OCI-LY7 (cell line): ENCODE data around the gene RBM44. TPM values are rescaled to one million over a fixed set of nuclear protein-coding genes. Genes with fewer than 3 reads are reported as not detected.

Source experiments
- BruUV-seq: library from RNA; stranded (reverse); fragments of 400-500 nt; replicated peaks from 2 replicates; lab custom pipeline; 2021; lab: Mats Ljungman, UMichigan
- CTCF ChIA-PET: fragments of 300-600 bp; sonication (Branson Sonifier 250); formaldehyde crosslinking; loops from one replicate; lab custom pipeline; 2022; ENCODE audit warnings: antibody characterized with exemption; ENCODE audit not compliant: unreplicated experiment; lab: Charles Lee
- POLR2A ChIA-PET: fragments of 300-600 bp; sonication (Branson Sonifier 250); formaldehyde crosslinking; loops from one replicate; lab custom pipeline; 2022; ENCODE audit warnings: antibody characterized with exemption; lab: Charles Lee
- DNase-seq: peaks from one replicate; pipeline ENCODE4 v3.0.0-alpha.2; 2015; ENCODE audit warnings: low spot score
- H2AFZ ChIP-seq: fragments of 200-600 bp; sonication (generic), shearing (Covaris generic); 2 replicates; pipeline ENCODE4 v1.6.1; 2014; ENCODE audit warnings: mild to moderate bottlenecking, antibody characterized with exemption, low read length, moderate library complexity
- H3K27ac ChIP-seq: fragments of 200-600 bp; sonication (generic); 2 replicates; pipeline ENCODE4 v1.5.1; 2014; ENCODE audit warnings: mixed run types, low read depth, mild to moderate bottlenecking, moderate library complexity, low read length, inconsistent platforms; ENCODE audit not compliant: poor library complexity, severe bottlenecking
- H3K36me3 ChIP-seq: fragments of 200-600 bp; sonication (generic); 2 replicates; pipeline ENCODE4 v1.6.1; 2014; ENCODE audit warnings: mild to moderate bottlenecking, antibody characterized with exemption, low read length, moderate library complexity, mixed read lengths; ENCODE audit not compliant: insufficient read depth
- H3K4me1 ChIP-seq: fragments of 200-600 bp; sonication (generic); 2 replicates; pipeline ENCODE4 v1.5.1; 2014; ENCODE audit warnings: mild to moderate bottlenecking, low read length; ENCODE audit not compliant: insufficient read depth, poor library complexity, severe bottlenecking
- H3K4me2 ChIP-seq: fragments of 200-600 bp; sonication (generic); 2 replicates; pipeline ENCODE4 v1.6.1; 2014; ENCODE audit warnings: mild to moderate bottlenecking, low read length
- H3K4me3 ChIP-seq: fragments of 200-600 bp; sonication (generic); 2 replicates; pipeline ENCODE4 v1.5.1; 2014; ENCODE audit warnings: mild to moderate bottlenecking, low read depth, low read length; ENCODE audit not compliant: poor library complexity, severe bottlenecking
- H3K79me2 ChIP-seq: fragments of 200-600 bp; sonication (generic); 2 replicates; pipeline ENCODE4 v1.6.1; 2016; ENCODE audit warnings: low read depth, mild to moderate bottlenecking, low read length, moderate library complexity, mixed read lengths; ENCODE audit not compliant: insufficient read depth
- H3K9me2 ChIP-seq: fragments of 200-600 bp; sonication (generic); 2 replicates; pipeline ENCODE4 v1.6.1; 2016; ENCODE audit warnings: mild to moderate bottlenecking, low read length, mixed read lengths; ENCODE audit not compliant: insufficient read depth
- H3K9me3 ChIP-seq: fragments of 200-600 bp; sonication (generic); 2 replicates; pipeline ENCODE4 v1.6.1; 2014; ENCODE audit warnings: mild to moderate bottlenecking, mixed run types, low read length, mixed read lengths
- H4K20me1 ChIP-seq: fragments of 200-600 bp; sonication (generic); 2 replicates; pipeline ENCODE4 v1.6.1; 2014; ENCODE audit warnings: mild to moderate bottlenecking, antibody characterized with exemption, low read length, moderate library complexity, mixed read lengths; ENCODE audit not compliant: insufficient read depth
- CTCF ChIP-seq: fragments of 200-600 bp; sonication (generic); conservative IDR thresholded peaks from 2 replicates; pipeline ENCODE4 v1.5.1; 2014; ENCODE audit warnings: mild to moderate bottlenecking, antibody characterized with exemption, low read length, moderate library complexity, mixed read lengths
- EZH2phosphoT487 ChIP-seq: fragments of 200-600 bp; sonication (generic); IDR thresholded peaks from 2 replicates; pipeline ENCODE4 v1.6.1; 2018; ENCODE audit warnings: low read depth, borderline replicate concordance, mild to moderate bottlenecking, mixed run types, antibody characterized with exemption, low read length, moderate library complexity, mixed read lengths
- intact Hi-C: fragments of 100-400 bp; cut with micrococcal nuclease; formaldehyde crosslinking; loops from one replicate; pipeline ENCODE4 v1.10.0; 2022; ENCODE audit not compliant: unreplicated experiment
- small RNA-seq: library from RNA; depleted of rRNA; stranded (forward); fragments of <200 nt; gene quantifications from one replicate; pipeline ENCODE3, GENCODE V24; 2014
- total RNA-seq, 2 experiments: library from RNA; depleted of rRNA in 1 of 2; stranded (reverse); fragments of >200 nt in 1 of 2; shearing (Covaris generic) in 1 of 2; gene quantifications; 2 replicates each; pipeline ENCODE4 v1.2.3, GENCODE V29; 2014 to 2022

Gene RBM44
- total RNA-seq, 2 experiments from 2014 or later = 0.72 to 1.2 TPM

GRCh38 chr2:237889811-237890210, 91.2 kb downstream of the RBM44 start:
- Histone ChIP-seq H3K9me3 (no peaks in the 10 kb centered on the region), H2AFZ (no peak overlapping the region), H3K79me2 (no peaks in the 10 kb centered on the region), H3K4me2 (no peak overlapping the region), H4K20me1 (no peaks in the 10 kb centered on the region), H3K27ac (no peak overlapping the region), H3K36me3 (no peaks in the 10 kb centered on the region), H3K9me2 (no peaks in the 10 kb centered on the region), H3K4me3 (no peak overlapping the region), H3K4me1 (peaks cover 14% of the 10 kb centered on the region)
- POLR2A ChIA-PET = interaction anchor here (0.6 to 1.2 kb wide), 2 partner anchors 9 to 25 kb away, joined by 3 to 4 read pairs; no protein-coding TSS in a partner anchor
- CTCF ChIA-PET = no interaction called here
- TF ChIP-seq EZH2phosphoT487 (no peak), CTCF (no peak)
- no TSS peak for BruUV-seq
- DNase-seq = no peak
- intact Hi-C loops = no loop called here

Small RNAs within 50 kb of the gene (small RNA-seq; reads per million reads assigned to genes)
- gene RF00157 = not detected

Other genes with a start within 250 kb of the RBM44 start
- gene PRLH, start 232.2 kb upstream of the RBM44 start, total RNA-seq (2014; rRNA removed; shearing (Covaris generic)) = not detected in 2 replicates
- gene PRLH, start 232.2 kb upstream of the RBM44 start, total RNA-seq (2022) = not detected in 2 replicates
- not detected in 2 replicates for gene RAB17, start 208.0 kb upstream of the RBM44 start, total RNA-seq (2014; rRNA removed; shearing (Covaris generic))
- gene RAB17, start 208.0 kb upstream of the RBM44 start, total RNA-seq (2022) = not detected in 2 replicates
- gene LRRFIP1, start 171.2 kb upstream of the RBM44 start, total RNA-seq (2014; rRNA removed; shearing (Covaris generic)) = 95.7 and 102 TPM in 2 replicates
- 216 and 246 TPM in 2 replicates for gene LRRFIP1, start 171.2 kb upstream of the RBM44 start, total RNA-seq (2022)
- gene RAMP1, start 60.8 kb downstream of the RBM44 start, total RNA-seq (2014; rRNA removed; shearing (Covaris generic)) = not detected in 2 replicates
- gene RAMP1, start 60.8 kb downstream of the RBM44 start, total RNA-seq (2022) = 0.42 TPM in 1 of 2 replicates, not detected in the other
- gene UBE2F, start 168.2 kb downstream of the RBM44 start, total RNA-seq (2014; rRNA removed; shearing (Covaris generic)) = 18.1 and 19.9 TPM in 2 replicates
- 21.0 and 27.1 TPM in 2 replicates for gene UBE2F, start 168.2 kb downstream of the RBM44 start, total RNA-seq (2022)